ENCODE results near the gene CSF1. TPM values are rescaled to one million over a fixed set of nuclear protein-coding genes. Genes with fewer than 3 reads are reported as not detected.

Gene CSF1
- total and polyA plus RNA-seq, 2 experiments from 2014 or later, result 1.4 to 3.5 TPM

- Histone ChIP-seq H3K36me3 (ENCODE audit: insufficient read depth) (no peaks in the 10 kb centered on the region), H3K27me3 (ENCODE audit: insufficient read depth) (no peaks in the 10 kb centered on the region), H3K4me3 (no peak overlapping the region), H3K4me1 (ENCODE audit: insufficient read depth) (no peaks in the 10 kb centered on the region), H4K20me1 (replicated peaks; ENCODE audit: insufficient read depth) (no peaks in the 10 kb centered on the region), H3F3A (replicated peaks; ENCODE audit: low read depth) (no peaks in the 10 kb centered on the region), H2AFZ (no peak overlapping the region), H3K79me2 (replicated peaks; ENCODE audit: insufficient read depth) (no peaks in the 10 kb centered on the region), H3K27ac (ENCODE audit: low read depth) (no peak overlapping the region), H3K9me2 (ENCODE audit: insufficient read depth) (peaks cover 18% of the 10 kb centered on the region; the same call in 1 of the 2 replicates), H3K4me2 (no peak overlapping the region)
- Mint-ChIP-seq H3K4me3 (no peak overlapping the region), H3K9me3 (no peaks in the 10 kb centered on the region), H3K27me3 (ENCODE audit: insufficient read depth, low read depth, poor library complexity) (peaks cover 3% of the 10 kb centered on the region), H3K36me3 (ENCODE audit: low read depth) (no peaks in the 10 kb centered on the region), H3K4me1 (peaks cover 3% of the 10 kb centered on the region; the same call in 1 of the 3 replicates), H3K27ac (no peak overlapping the region)
- DNase-seq (ENCODE audit: low spot score) (no peak), ATAC-seq (no peak)
- TF ChIP-seq STAT1 (IDR thresholded peaks at IDR 0.05; ENCODE audit: unreplicated experiment) (no peak), ETS1 (IDR thresholded peaks at IDR 0.05) (no peak), POLR2AphosphoS5 (IDR thresholded peaks at IDR 0.05; ENCODE audit: low read depth) (no peak), CREB1 (CRISPR knock-in tag; IDR thresholded peaks at IDR 0.05; ENCODE audit: low read depth) (no peak), ZNF331 (CRISPR knock-in tag; IDR thresholded peaks at IDR 0.05; ENCODE audit: low read depth) (no peak), NANOG (IDR thresholded peaks at IDR 0.05; ENCODE audit: borderline replicate concordance) (no peak), ZNF114 (CRISPR knock-in tag; IDR thresholded peaks at IDR 0.05) (no peak), EZH2 (IDR thresholded peaks at IDR 0.05; ENCODE audit: low read depth, unreplicated experiment) (no peak), ZNF462 (CRISPR knock-in tag; IDR thresholded peaks at IDR 0.05) (no peak)
- TF ChIP-seq, protein P1, sequence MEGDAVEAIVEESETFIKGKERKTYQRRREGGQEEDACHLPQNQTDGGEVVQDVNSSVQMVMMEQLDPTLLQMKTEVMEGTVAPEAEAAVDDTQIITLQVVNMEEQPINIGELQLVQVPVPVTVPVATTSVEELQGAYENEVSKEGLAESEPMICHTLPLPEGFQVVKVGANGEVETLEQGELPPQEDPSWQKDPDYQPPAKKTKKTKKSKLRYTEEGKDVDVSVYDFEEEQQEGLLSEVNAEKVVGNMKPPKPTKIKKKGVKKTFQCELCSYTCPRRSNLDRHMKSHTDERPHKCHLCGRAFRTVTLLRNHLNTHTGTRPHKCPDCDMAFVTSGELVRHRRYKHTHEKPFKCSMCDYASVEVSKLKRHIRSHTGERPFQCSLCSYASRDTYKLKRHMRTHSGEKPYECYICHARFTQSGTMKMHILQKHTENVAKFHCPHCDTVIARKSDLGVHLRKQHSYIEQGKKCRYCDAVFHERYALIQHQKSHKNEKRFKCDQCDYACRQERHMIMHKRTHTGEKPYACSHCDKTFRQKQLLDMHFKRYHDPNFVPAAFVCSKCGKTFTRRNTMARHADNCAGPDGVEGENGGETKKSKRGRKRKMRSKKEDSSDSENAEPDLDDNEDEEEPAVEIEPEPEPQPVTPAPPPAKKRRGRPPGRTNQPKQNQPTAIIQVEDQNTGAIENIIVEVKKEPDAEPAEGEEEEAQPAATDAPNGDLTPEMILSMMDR (conservative IDR thresholded peaks at IDR 0.05; ENCODE audit: low read depth in 2 of 2), result no peak
Observed at GRCh38 chr1:109893532-109894171, 17.0 kb upstream of the CSF1 start.

All from GM23338 (cell line).